HG02885 (cell line): ENCODE measurements around the gene CALR3.
"Not testable (repeated sequence)": the region's sequence is repeated elsewhere in the genome, so short reads cannot be mapped to it uniquely, and the experiment has no call there.

Source experiments
- ATAC-seq: cut with Tn5 transposase; IDR thresholded peaks from one replicate; pipeline ENCODE4 v1.9.1; 2021; ENCODE audit warnings: mild to moderate bottlenecking; ENCODE audit not compliant: unreplicated experiment, poor library complexity

Gene CALR3

DNA sequence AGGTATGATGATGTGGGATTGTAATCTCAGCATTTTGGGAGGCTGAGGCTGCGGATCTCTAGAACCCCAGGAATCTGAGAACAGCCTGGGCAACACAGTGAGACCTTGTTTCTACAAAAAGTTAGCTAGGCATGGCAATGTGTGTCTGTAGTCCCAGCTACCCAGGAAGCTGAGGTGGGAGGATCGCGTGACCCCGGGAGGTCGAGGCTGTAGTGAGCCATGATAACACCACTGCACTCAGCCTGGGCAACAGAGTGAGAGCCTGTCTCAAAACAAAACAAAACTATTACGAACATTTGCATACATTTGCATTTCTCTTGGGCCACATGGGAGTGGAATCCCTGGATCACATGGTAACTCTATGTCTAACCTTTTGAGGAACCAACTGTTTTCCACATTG is 1.9 kb upstream of the CALR3 start:
- no peak for ATAC-seq

DNA sequence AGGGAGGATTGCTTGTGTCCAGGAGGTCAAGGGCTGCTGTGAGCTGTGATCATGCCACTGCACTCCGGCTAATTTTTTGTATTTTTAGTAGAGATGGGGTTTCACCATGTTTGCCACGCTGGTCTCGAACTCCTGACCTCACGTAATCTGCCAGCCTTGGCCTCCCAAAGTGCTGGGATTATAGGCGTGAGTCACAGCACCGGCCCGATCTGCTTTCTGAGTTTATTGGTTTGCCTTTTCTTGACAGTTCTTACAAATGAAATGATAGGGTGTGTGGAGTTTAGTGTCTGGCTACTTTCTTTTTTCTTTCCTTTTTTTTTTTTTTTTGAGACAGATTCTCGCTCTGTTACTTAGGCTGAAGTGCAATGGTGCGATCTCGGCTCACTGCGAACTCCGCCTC is 1.1 kb upstream of the CALR3 start:
- no peak for ATAC-seq

DNA sequence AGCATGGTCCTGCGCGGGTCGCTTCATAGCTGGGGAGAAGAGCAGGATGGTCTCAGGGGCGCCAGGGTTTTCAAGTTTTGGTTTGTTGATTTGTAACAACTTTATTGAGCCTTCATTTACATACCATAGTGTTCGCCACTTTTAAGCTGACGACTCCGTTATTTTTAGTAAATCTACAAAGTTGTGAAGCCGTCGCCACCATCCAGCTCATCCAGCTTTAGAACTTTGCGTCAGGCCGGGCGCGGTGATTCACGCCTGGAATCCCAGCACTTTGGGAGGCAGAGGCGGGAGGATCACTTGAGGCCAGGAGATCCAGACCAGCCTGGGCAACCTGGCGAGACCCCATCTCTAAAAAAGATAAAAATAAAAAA is 631 bp upstream of the CALR3 start:
- ATAC-seq, result no peak

DNA sequence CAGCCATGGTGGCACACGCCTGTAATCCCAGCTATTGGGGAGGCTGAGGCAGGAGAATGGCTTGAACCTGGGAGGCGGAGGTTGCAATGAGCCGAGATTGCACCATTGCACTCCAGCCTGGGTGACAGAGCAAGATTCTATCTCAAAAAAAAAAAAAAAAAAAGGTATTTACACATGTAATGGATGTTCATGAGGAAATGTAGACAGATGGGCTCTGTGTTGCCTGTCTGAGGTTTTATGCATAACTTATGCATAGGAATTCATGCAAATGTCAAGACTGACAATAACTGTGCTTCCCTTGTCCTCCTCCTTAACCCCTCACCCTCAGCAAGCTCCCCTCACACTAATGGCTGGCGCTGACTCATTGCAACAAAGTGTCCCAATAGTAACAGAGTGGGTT is 9.5 kb downstream of the CALR3 start:
- not testable (repeated sequence) for ATAC-seq

DNA sequence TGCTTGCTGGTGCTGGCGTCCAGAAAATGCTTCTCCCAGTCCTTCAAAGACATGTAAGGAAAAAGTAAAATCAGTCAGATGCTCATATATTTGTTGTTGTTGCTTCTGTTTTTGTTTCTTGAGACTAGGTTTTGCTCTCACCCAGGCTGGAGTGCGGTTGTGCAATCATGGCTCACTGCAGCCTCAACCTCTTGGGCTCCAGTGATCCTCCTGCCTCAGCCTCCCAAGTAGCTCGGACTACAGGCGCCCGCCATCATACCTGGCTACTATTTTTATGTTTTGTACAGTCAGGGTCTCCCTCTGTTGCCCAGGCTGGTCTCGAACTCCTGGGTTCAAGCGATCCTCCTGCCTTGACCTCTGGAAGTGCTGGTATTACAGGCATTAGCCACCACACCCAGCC is 13.2 kb downstream of the CALR3 start:
- ATAC-seq, result no peak

DNA sequence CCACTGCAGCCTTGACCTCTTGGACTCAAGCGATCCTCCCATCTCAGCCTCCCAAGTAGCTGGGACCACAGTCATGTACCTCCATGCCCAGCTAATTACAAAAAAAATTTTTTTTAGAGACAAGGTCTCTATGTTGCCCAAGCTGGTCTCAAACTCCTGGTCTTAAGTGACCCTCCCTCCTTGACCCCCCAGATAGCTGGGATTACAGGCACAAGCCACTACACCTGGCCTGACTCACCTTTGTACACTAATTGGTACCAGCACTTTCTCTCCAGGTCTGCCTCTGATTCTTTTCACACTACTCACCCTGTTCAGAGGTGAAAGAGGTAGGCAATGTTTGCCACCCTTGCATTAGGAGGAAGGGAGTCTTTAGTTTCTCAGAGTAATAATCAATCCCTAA is 18.7 kb downstream of the CALR3 start:
- no peak for ATAC-seq

DNA sequence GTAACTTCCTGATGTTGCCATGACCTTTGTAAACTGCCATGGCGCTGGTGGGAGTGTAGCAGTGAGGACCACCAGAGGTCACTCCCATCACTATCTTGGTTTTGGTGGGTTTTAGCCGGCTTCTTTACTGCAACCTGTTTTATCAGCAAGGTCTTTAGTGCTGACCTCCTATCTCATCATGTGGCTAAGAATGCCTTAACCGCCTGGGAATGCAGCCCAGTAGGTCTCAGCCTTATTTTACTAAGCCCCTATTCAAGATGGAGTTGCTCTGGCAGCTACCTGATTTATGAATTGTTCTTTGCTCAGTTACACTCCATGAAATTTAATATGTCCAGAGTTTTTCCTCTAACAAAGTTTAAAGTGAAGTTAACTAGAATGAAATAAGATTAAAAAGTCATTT is 19.6 kb downstream of the CALR3 start:
- ATAC-seq, result no peak

DNA sequence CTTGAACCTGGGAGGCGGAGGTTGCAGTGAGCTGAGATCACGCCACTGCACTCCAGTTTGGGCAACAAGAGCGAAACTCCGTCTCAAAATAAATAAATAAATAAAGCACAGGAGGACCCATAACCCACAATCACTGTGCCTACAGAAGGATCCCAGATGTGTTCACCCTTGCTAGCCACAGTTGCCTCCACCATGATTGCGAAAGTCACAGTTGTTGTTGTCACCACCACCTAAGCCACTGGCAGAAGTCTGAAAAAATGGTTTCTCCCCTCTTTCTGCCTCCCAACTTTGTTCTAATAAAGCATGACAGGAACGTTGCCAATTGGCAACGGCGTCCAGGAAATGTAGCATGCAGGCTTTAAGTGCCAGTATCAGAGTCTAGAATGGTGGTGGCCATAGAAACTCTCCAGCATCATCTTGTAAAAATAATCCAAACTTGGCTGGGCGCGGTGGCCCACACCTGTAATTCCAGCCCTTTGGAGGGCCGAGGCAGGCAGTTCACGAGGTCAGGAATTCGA is 22.0 kb downstream of the CALR3 start:
- ATAC-seq, result no peak

DNA sequence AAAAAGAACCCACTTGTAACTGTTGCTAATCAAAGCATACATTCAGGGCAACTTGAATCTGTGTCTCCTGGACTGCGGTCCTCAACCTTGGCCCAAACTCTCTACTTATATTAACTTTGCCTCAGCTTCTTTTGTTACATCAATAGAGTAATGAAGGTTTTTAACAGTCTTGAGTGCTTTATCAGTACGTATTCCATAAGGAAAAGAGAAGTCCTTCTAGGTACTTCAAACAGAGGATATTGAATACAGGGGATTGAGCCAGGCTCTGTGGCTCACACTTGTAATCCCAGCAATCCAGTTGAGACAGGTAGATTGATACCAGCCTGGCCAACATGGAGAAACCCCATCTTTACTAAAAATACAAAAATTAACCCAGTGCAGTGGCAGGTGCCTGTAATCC is 23.0 kb downstream of the CALR3 start:
- no peak for ATAC-seq

DNA sequence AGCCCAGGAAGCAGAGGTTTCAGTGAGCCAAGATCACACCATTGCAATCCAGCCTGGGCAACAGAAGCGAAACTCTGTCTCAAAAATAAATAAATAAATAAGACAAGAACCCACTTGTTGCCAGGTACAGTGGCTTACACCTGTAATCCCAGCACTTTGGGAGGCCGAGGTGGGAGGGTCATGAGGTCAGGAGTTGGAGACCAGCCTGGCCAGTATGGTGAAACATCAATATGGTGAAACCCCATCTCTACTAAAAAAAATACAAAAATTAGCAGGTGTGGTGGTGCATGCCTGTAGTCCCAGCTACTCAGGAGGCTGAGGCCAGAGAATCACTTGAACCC is 23.4 kb downstream of the CALR3 start:
- ATAC-seq, result not testable (repeated sequence)

DNA sequence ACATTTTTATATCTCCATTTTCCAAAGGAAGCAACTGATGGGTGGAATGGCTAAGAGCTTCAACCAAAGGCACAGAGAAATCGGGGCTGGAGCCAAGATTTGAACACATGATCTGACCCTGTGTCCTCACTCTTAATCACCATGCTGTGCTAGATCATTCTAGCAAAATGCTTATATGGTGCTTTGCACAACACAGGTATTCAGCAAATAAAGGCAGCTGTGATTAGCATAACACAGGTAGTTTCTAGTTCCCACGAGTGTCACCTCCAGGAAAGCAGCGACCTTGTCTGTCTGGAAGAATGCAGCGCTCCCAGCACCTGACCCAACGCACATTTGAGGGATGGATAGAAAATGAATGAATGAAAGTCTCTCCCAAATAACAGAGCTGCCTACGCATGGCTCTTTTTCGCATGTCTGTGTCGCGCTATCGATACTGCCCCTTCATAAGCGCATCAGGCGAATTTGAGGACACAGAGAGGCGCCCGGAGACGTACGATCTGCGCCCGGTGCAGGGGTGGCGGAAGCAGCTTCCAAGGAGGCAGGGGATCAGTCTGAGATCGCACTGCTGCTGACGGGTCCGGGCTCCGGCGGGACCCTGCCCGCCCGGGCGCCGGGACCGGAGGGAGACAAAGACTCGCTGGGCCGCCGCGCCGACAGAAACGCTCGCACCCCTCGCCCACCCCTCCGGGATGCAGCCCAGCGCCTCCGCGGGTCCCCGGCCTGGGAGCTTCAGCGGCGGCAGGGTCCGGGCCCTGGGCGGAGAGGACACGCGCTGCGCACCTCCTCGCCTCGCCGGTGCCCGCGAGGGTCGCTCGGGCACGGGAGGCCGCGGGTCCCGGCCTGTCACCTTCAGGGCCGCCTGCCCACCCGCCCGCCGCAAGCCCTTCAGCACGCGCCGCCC is 24.8 kb downstream of the CALR3 start:
- ATAC-seq, result peak; percentile 22

DNA sequence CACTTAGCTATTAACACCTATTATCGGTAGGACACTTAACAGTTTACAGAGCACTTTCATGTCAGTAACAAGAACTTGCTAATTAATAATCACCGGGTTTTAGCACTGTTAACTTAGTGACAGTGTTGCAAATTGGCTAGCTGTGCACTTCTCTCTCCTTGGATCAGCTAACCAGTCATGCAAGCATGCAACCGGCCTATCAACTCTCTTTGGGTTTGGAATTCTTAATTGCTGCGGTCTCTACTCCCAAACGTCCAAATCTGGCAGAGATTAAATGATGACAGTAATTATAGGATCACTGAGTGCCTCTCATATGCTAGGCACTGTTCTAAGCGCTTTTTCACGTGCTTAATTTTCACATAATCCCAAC is 25.4 kb downstream of the CALR3 start:
- no peak for ATAC-seq

DNA sequence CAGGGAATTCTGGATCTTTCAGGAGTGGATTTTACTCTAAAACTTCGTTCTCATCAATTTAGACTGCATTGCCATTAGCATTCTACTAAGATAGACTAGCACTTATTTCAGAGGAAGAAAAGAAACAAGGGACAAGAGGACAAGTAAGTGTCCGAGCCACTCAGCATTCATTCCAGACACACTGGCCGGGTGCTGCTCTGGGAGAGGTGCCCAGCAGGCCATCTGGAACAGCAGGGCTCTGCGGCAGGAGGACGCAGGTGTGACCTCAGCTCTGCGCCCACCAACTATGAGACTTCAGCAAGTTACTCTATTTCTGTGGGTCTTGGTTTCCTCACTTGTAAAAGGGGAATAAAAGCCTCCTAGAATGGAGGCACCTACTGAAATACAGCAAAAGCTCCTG is 28.4 kb downstream of the CALR3 start:
- no peak for ATAC-seq

DNA sequence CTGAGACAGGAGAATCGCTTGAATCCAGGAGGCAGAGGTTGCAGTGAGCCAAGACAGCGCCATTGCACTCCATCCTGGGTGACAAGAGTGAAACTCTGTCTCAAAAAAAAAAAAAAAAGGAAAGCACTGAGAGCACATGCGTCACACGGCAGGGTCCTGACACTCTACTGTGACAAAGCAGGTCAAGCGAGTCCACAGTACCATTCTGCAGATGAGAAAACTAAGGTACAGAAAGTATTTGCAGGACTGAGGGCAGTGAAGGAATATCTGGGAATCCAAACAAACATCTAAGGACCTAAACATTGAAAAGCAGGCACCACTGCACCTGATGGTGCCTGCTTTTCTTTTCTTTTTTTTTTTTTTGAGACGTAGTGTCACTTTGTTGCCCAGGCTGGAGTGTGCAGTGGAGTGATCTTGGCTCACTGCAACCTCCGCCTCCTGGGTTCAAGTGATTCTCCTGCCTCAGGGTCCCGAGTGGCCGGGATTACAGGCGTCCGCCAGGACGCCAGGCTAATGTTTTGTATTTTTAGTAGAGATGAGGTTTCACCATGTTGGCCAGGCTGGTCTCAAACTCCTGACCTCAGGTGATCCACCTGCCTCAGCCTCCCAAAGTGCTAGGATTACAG is 29.1 kb downstream of the CALR3 start:
- not testable (repeated sequence) for ATAC-seq

DNA sequence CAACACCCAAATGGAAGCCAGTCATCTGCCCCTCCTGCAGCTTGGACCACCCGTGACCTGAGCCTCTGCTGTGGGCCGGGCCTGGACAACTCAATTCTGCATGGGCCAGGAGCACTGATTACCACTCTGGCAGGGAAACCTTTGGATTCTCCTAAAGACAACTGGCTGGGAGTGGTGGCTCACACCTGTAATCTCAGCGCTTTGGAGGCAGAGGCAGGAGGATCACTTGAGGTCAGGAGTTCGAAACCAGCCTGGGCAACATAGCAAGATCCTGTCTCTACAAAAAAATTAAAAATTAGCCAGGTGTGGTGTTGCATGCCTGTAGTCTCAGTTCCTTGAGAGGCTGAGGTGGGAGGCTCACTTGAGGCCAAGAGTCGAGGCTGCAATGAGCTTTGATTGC is 30.7 kb downstream of the CALR3 start:
- no peak for ATAC-seq

DNA sequence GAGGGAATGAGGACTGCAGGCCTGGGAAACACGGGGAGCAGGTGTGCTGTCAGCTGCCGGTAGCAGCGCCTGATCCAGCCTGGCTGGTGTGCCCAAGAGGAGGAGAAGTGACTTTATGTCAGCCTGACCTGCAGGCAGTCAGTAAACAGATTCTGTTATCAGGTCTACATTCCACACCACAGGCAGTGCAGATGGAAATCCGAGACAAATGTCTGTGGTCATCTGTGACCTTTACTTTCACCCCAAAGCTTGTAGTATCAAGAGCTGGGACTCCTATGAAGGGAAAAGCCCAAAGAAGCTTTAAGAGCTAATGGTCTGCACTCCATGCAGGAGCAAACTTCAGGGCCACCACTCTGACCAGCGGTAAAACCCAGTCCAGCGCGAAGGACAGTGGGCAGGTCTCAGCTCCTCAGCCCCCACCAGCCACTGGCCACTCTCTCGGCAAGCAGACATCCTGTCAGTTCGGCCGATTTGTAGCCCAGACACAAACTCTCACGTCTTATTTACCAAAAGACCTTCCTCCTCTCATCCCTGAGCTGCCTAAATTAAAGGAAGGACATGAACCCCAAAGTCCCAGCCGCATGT is 31.9 kb downstream of the CALR3 start:
- ATAC-seq, result no peak

DNA sequence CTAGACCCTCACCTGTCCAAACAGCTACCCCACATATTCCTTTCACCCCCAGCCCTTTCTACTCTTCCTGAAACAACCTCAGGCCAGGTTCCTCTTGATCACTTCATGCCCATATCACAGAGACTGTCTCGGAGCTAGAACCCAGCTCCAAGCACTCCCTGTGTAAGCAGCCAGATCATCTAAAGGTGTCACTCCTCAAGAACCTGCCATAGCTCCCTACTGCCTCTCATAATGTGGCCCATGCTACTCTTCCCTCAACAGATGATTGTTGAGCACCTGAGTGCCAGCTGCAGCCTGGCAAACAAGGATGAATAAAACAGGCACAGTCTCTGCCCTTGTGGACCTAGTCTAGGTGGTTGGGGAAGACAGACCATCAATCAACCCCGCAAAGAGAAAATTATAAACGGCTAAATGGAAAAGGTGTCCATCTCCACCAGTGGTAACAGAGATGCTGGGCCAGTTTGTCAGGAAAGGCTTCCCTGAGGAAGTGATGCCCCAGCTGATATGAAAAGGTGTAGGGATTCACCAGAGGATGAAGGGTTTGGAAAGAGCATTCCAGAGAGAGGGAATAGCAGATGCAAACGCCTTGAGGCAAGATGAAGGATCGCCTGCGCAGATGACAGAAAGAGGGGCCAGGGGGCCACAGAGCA is 32.5 kb downstream of the CALR3 start:
- ATAC-seq, result no peak

DNA sequence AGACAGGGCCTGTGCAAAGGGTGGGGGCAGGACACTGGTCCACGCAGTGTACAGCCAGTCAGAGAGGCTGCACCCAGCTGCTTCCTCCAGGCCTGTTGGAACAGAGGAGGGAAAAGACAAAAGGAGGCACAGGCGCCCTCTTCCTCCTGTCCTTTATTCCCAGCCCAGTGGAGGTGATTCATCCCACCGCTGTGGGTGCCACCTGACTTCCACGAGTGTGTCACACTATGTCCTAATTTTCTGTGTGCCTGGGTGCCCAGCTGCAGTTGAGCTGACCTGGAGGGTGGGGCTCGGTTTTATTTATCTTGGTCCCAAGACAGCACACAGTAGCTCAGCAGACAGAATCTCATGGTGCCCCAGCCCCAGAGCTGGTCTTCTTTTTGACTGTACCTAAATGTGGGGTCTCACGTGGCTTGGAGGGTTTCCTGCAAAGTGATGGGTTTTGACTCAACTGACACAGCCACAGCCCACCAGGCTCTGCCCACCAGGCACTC is 33.2 kb downstream of the CALR3 start:
- ATAC-seq, result no peak

DNA sequence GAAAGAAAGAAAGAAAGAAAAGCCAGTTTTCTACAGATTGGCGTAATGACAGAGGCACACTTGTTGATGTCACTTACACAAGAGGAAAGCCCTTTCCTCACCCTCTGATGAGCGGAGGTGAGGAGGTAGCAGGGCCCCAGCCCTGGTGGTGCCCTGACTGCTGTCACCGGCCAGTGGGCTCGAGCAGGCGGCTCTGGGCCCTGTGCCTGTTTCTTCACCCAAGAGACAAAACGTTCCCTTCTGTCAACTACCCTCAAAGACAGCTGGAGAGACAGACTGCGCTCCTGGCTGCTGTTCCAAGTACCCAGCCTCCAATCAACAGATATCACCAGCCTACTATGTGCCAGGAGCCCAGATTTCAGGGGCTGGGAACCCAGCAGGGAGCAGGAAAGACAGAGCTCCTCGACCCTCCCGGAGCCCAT is 34.3 kb downstream of the CALR3 start:
- ATAC-seq, result no peak

DNA sequence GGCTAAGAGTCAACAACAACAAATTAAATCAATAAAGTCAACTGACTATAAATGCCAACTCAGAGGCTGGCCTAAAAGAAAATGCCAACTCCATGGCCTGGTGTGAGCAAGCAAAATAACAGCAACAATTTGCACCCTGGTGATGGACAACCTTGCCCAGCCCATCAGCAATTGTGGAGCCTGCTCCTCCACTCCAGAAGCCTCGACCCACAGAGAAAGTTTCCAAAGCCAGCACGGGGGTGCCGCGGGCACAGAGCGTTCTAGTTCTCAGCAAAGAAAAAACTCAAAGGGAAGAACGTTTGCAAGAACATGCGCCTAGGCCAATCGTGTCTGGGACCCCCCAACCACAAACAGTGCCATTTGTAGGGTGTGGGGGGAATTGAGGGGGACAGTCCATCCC is 35.5 kb downstream of the CALR3 start:
- ATAC-seq, result no peak

DNA sequence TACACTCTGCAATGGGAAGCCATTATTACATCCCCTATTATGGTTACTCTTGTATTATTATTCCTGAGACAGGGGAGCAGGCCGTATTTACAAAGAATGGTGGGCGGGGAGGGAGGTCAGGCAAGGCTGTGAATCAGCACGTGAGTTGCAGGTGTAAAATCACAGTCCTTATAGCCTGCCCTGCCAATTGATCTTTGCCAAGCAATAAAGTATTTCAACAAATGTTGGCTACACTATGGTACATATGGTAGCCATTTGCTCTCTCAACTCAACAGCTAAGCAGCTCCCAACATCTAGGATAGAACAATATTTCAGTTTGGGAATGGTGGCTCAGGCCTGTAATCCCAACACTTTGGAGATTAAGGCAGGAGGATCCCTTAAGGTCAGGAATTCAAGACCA is 36.3 kb downstream of the CALR3 start:
- ATAC-seq, result no peak
